IMR-90 (cell line): ENCODE measurements around the gene CAMTA1. TPM values are rescaled to one million over a fixed set of nuclear protein-coding genes. Genes with fewer than 3 reads are reported as not detected.
A peak's percentile ranks its signal among the peaks of the same experiment; 100 is the strongest.

Source experiments
- ATAC-seq: fragments of 200-7000 bp; cut with Tn5 transposase; 2 replicates; pipeline ENCODE4 v1.9.1; 2020; ENCODE audit warnings: low read depth, mild to moderate bottlenecking, moderate library complexity
- BruUV-seq: library from RNA; stranded (reverse); fragments of 400-500 nt; replicated peaks from 2 replicates; lab custom pipeline; 2021; lab: Mats Ljungman, UMichigan
- CTCF ChIA-PET: fragments of 300-600 bp; formaldehyde crosslinking; extraction: SDS; loops from one replicate; lab custom pipeline; 2021; ENCODE audit warnings: antibody characterized with exemption; lab: Yijun Ruan, JAX
- POLR2A ChIA-PET: fragments of 300-600 bp; sonication (Branson Sonifier 250); formaldehyde crosslinking; loops from one replicate; lab custom pipeline; 2022; ENCODE audit warnings: antibody characterized with exemption; ENCODE audit not compliant: unreplicated experiment; lab: Charles Lee
- DNase-seq: peaks from one replicate; pipeline ENCODE4 v3.0.0; 2013
- H2AFZ ChIP-seq: replicated peaks from 2 replicates; pipeline ENCODE3; 2013; ENCODE audit warnings: low read length, mild to moderate bottlenecking; ENCODE audit not compliant: poor library complexity
- H2AK5ac ChIP-seq: 2 replicates; pipeline ENCODE4 v1.6.1; 2013; ENCODE audit warnings: low read depth, low read length, inconsistent platforms
- H2AK9ac ChIP-seq: replicated peaks from 2 replicates; pipeline ENCODE3; 2013; ENCODE audit warnings: mild to moderate bottlenecking, low read depth, low read length, moderate library complexity; ENCODE audit not compliant: poor library complexity
- H2BK120ac ChIP-seq: 2 replicates; pipeline ENCODE4 v1.6.1; 2013; ENCODE audit warnings: low read depth, low read length, inconsistent platforms
- H2BK15ac ChIP-seq: 3 replicates; pipeline ENCODE4 v1.6.1; 2013; ENCODE audit warnings: low read depth, low read length, inconsistent platforms
- H2BK20ac ChIP-seq: 2 replicates; pipeline ENCODE4 v1.6.1; 2013; ENCODE audit warnings: low read depth, mild to moderate bottlenecking, inconsistent platforms, low read length, moderate library complexity
- H2BK5ac ChIP-seq: 2 replicates; pipeline ENCODE4 v1.6.1; 2013; ENCODE audit warnings: mild to moderate bottlenecking, low read depth, low read length, inconsistent platforms; ENCODE audit not compliant: poor library complexity, severe bottlenecking
- H3K14ac ChIP-seq: replicated peaks from 2 replicates; pipeline ENCODE4 v1.6.1; 2013; ENCODE audit warnings: low read depth, low read length, inconsistent platforms
- H3K18ac ChIP-seq: 2 replicates; pipeline ENCODE4 v1.6.1; 2013; ENCODE audit warnings: low read depth, low read length, control low read depth
- H3K23ac ChIP-seq: 2 replicates; pipeline ENCODE4 v1.6.1; 2013; ENCODE audit warnings: low read depth, low read length, inconsistent platforms
- H3K27ac ChIP-seq: 2 replicates; pipeline ENCODE4 v1.5.1; 2013; ENCODE audit warnings: mild to moderate bottlenecking, control low read depth, low read length; ENCODE audit not compliant: insufficient read depth
- H3K27me3 ChIP-seq: 2 replicates; pipeline ENCODE4 v1.6.1; 2013; ENCODE audit warnings: low read length; ENCODE audit not compliant: control insufficient read depth, insufficient read depth
- H3K36me3 ChIP-seq: 2 replicates; pipeline ENCODE4 v1.6.1; 2013; ENCODE audit warnings: low read length, mixed read lengths; ENCODE audit not compliant: control insufficient read depth, insufficient read depth
- H3K4ac ChIP-seq: 2 replicates; pipeline ENCODE4 v1.6.1; 2013; ENCODE audit warnings: low read depth, low read length, inconsistent platforms
- H3K4me1 ChIP-seq: 2 replicates; pipeline ENCODE4 v1.6.1; 2013; ENCODE audit warnings: low read length, mixed read lengths; ENCODE audit not compliant: control insufficient read depth, insufficient read depth
- H3K4me2 ChIP-seq: 2 replicates; pipeline ENCODE4 v1.6.1; 2013; ENCODE audit warnings: low read depth, mild to moderate bottlenecking, control low read depth, low read length, moderate library complexity
- H3K4me3 ChIP-seq: 2 replicates; pipeline ENCODE4 v1.5.1; 2013; ENCODE audit warnings: low read depth, mild to moderate bottlenecking, control low read depth, low read length, moderate library complexity; ENCODE audit not compliant: insufficient read depth
- H3K56ac ChIP-seq: 2 replicates; pipeline ENCODE4 v1.6.1; 2013; ENCODE audit warnings: low read length, inconsistent platforms; ENCODE audit not compliant: insufficient read depth; ENCODE audit errors: extremely low read depth
- H3K79me1 ChIP-seq, 2 experiments: 2 replicates each; pipeline ENCODE4 v1.6.1; 2013; ENCODE audit warnings: low read length in 2 of 2, inconsistent platforms in 1 of 2, low read depth in 1 of 2
- H3K9ac ChIP-seq: 2 replicates; pipeline ENCODE4 v1.6.1; 2013; ENCODE audit warnings: low read depth, low read length, control low read depth
- H3K9me1 ChIP-seq: 2 replicates; pipeline ENCODE4 v1.6.1; 2013; ENCODE audit warnings: low read length, inconsistent platforms; ENCODE audit not compliant: insufficient read depth
- H3K9me3 ChIP-seq: 2 replicates; pipeline ENCODE4 v1.6.1; 2013; ENCODE audit warnings: low read length; ENCODE audit not compliant: control insufficient read depth, insufficient read depth
- H4K20me1 ChIP-seq: 2 replicates; pipeline ENCODE4 v1.6.1; 2013; ENCODE audit warnings: low read length, inconsistent platforms; ENCODE audit not compliant: insufficient read depth
- H4K5ac ChIP-seq: 2 replicates; pipeline ENCODE4 v1.6.1; 2013; ENCODE audit warnings: mild to moderate bottlenecking, low read depth, low read length, control low read depth
- H4K8ac ChIP-seq, 2 experiments: 2 replicates each; pipeline ENCODE4 v1.6.1; 2013; ENCODE audit warnings: low read depth in 2 of 2, low read length in 2 of 2, control low read depth in 1 of 2, inconsistent platforms in 1 of 2
- H4K91ac ChIP-seq: 2 replicates; pipeline ENCODE4 v1.6.1; 2013; ENCODE audit warnings: low read depth, low read length, inconsistent platforms; ENCODE audit not compliant: insufficient read depth
- BHLHE40 ChIP-seq: fragments of 150-350 bp; IDR thresholded peaks from 2 replicates; pipeline ENCODE4 v1.6.1; 2016; ENCODE audit warnings: mild to moderate bottlenecking, low read depth, low read length
- CEBPB ChIP-seq: IDR thresholded peaks from 2 replicates; pipeline ENCODE4 v1.6.1; 2012; ENCODE audit warnings: low read depth, low read length, improper control_type of control experiment
- CHD1 ChIP-seq: IDR thresholded peaks from 2 replicates; pipeline ENCODE4 v1.6.1; 2012; ENCODE audit warnings: low read depth, low read length, improper control_type of control experiment
- CTCF ChIP-seq: conservative IDR thresholded peaks from 2 replicates; pipeline ENCODE4 v1.5.1; 2012; ENCODE audit warnings: mild to moderate bottlenecking, low read depth, low read length, improper control_type of control experiment
- ELK1 ChIP-seq: fragments of 150-350 bp; IDR thresholded peaks from 2 replicates; pipeline ENCODE4 v1.6.1; 2016; ENCODE audit warnings: low read depth, mild to moderate bottlenecking, low read length, moderate library complexity, borderline replicate concordance
- FOS ChIP-seq: fragments of 150-350 bp; IDR thresholded peaks from 2 replicates; pipeline ENCODE4 v1.6.1; 2016; ENCODE audit warnings: low read depth, low read length
- MAFK ChIP-seq: IDR thresholded peaks from 2 replicates; pipeline ENCODE4 v1.6.1; 2012; ENCODE audit warnings: low read depth, low read length, improper control_type of control experiment
- MAZ ChIP-seq: IDR thresholded peaks from 2 replicates; pipeline ENCODE4 v1.6.1; 2012; ENCODE audit warnings: low read depth, mild to moderate bottlenecking, low read length, improper control_type of control experiment, moderate library complexity, borderline replicate concordance
- MXI1 ChIP-seq: IDR thresholded peaks from 2 replicates; pipeline ENCODE4 v1.6.1; 2012; ENCODE audit warnings: low read depth, mild to moderate bottlenecking, low read length, moderate library complexity, borderline replicate concordance
- NFE2L2 ChIP-seq: fragments of 150-350 bp; IDR thresholded peaks from 2 replicates; pipeline ENCODE4 v1.6.1; 2016; ENCODE audit warnings: low read depth, mild to moderate bottlenecking, low read length
- POLR2A ChIP-seq: IDR thresholded peaks from 2 replicates; pipeline ENCODE4 v1.6.1; 2012; ENCODE audit warnings: mild to moderate bottlenecking, low read depth, low read length
- RAD21 ChIP-seq: IDR thresholded peaks from 2 replicates; pipeline ENCODE4 v1.6.1; 2012; ENCODE audit warnings: low read length, improper control_type of control experiment
- RCOR1 ChIP-seq: IDR thresholded peaks from 2 replicates; pipeline ENCODE4 v1.6.1; 2012; ENCODE audit warnings: mild to moderate bottlenecking, low read length, improper control_type of control experiment; ENCODE audit not compliant: insufficient replicate concordance
- RFX5 ChIP-seq: IDR thresholded peaks from 2 replicates; pipeline ENCODE4 v1.8.0; 2012; ENCODE audit warnings: low read depth, mild to moderate bottlenecking, low read length, moderate library complexity
- SMC3 ChIP-seq: fragments of 150-350 bp; IDR thresholded peaks from 2 replicates; pipeline ENCODE4 v1.6.1; 2016; ENCODE audit warnings: low read depth, mild to moderate bottlenecking, antibody characterized with exemption, low read length, moderate library complexity
- USF2 ChIP-seq: fragments of 150-350 bp; IDR thresholded peaks from 2 replicates; pipeline ENCODE4 v1.6.1; 2017; ENCODE audit warnings: mild to moderate bottlenecking, antibody characterized with exemption, low read length, low read depth
- WGBS, 2 experiments: methylation state at CpG; one replicate each; pipeline versions ENCODE4 v1.1.5 to v1.1.7; 2013; ENCODE audit warnings: missing lambda C conversion rate in 2 of 2; ENCODE audit not compliant: insufficient read length in 1 of 2; ENCODE audit errors: extremely low coverage in 2 of 2; 5-methylcytosine and 5-hydroxymethylcytosine counted together
- dilution Hi-C: fragments of 300-500 bp; cut with HindIII; formaldehyde crosslinking; loops from one replicate; pipeline ENCODE4 v1.14.3; 2018; ENCODE audit warnings: low sequenced_read_pairs; ENCODE audit not compliant: unreplicated experiment
- in situ Hi-C: fragments of 300-500 bp; cut with MboI; formaldehyde crosslinking; loops from 3 replicates; pipeline ENCODE4 v1.14.3; 2019; ENCODE audit warnings: low sequenced_read_pairs, inconsistent platforms, mixed read lengths
- intact Hi-C: fragments of 100-400 bp; cut with micrococcal nuclease; formaldehyde crosslinking; loops from 2 replicates; pipeline ENCODE4 v1.10.0; 2022
- polyA plus RNA-seq, 3 experiments: library from polyadenylated mRNA; depleted of rRNA; stranded (reverse); fragments of >200 nt; gene quantifications; 2 replicates each; pipeline ENCODE4 v1.2.3, GENCODE V29; 2012; ENCODE audit warnings: low replicate concordance in 1 of 3
- total RNA-seq: library from RNA; depleted of rRNA; stranded (reverse); fragments of >200 nt; gene quantifications from 2 replicates; pipeline ENCODE4 v1.2.3, GENCODE V29; 2012

The CAMTA1 gene
- total and polyA plus RNA-seq, 2 of the 4 experiments (the other 2 are of a cell fraction): 35.5 to 74.3 TPM

GRCh38 chr1:7568901-7569524, 783.8 kb downstream of the CAMTA1 start:
- Histone ChIP-seq H2BK120ac (no peak overlapping the region), H3K36me3 (no peaks in the 10 kb centered on the region), H3K56ac (no peak overlapping the region), H4K91ac (no peak overlapping the region), H4K8ac (no peak overlapping the region), H3K27ac (no peak overlapping the region), H3K23ac (no peak overlapping the region), H2AK9ac (no peak overlapping the region), H2AFZ (no peak overlapping the region), H4K5ac (no peak overlapping the region), H3K27me3 (peaks cover 2% of the 10 kb centered on the region; the same call in 1 of the 2 replicates), H3K4me1 (no peaks in the 10 kb centered on the region), H2BK15ac (no peak overlapping the region), H2AK5ac (no peak overlapping the region), H3K4ac (no peak overlapping the region), H3K79me1 (no peaks in the 10 kb centered on the region), H4K20me1 (no peaks in the 10 kb centered on the region), H3K18ac (no peak overlapping the region), H2BK20ac (no peak overlapping the region), H3K9me3 (no peaks in the 10 kb centered on the region), H3K4me3 (no peak overlapping the region), H3K9ac (no peak overlapping the region), H3K14ac (no peak overlapping the region), H3K4me2 (no peak overlapping the region), H3K9me1 (no peaks in the 10 kb centered on the region), H2BK5ac (peak overlapping the region; percentile 45)
- TF ChIP-seq CHD1: no peak
- no peak for TF ChIP-seq MXI1
- no peak for TF ChIP-seq POLR2A
- no peak for TF ChIP-seq RCOR1
- TF ChIP-seq USF2: no peak
- no peak for TF ChIP-seq NFE2L2
- TF ChIP-seq ELK1: no peak
- no peak for TF ChIP-seq CEBPB
- TF ChIP-seq RAD21: no peak
- TF ChIP-seq CTCF: no peak
- no peak for TF ChIP-seq FOS
- no peak for TF ChIP-seq SMC3
- TF ChIP-seq MAFK: no peak
- TF ChIP-seq RFX5: no peak
- no peak for TF ChIP-seq MAZ
- TF ChIP-seq BHLHE40: no peak
- intact Hi-C loops: no loop called here
- dilution Hi-C loops: no loop called here
- in situ Hi-C loops: no loop called here
- ATAC-seq: no peak
- no TSS peak for BruUV-seq
- no peak for DNase-seq
- POLR2A ChIA-PET: no interaction called here
- WGBS, 2 experiments: 55% methylated on average over 2 of the region's 2 CpGs; no CpG with 5 or more reads in 1 of the 2 experiments
- CTCF ChIA-PET: no interaction called here
